H9 (cell line): ENCODE data around the gene IFI27L1. TPM values are rescaled to one million over a fixed set of nuclear protein-coding genes. Genes with fewer than 3 reads are reported as not detected.

Experiments used
- DNase-seq: peaks from one replicate; pipeline ENCODE4 v3.0.0-alpha.2; 2017
- H2AFZ ChIP-seq: one replicate; pipeline ENCODE4 v1.6.1; 2013; ENCODE audit warnings: mild to moderate bottlenecking, low read length, control low read depth, moderate library complexity
- H2AK5ac ChIP-seq: 2 replicates; pipeline ENCODE4 v1.6.1; 2013; ENCODE audit warnings: low read length, control low read depth, mixed read lengths; ENCODE audit not compliant: insufficient read length
- H2BK120ac ChIP-seq: one replicate; pipeline ENCODE4 v1.6.1; 2013; ENCODE audit warnings: low read depth, mild to moderate bottlenecking, low read length, control low read depth, inconsistent platforms; ENCODE audit not compliant: poor library complexity, severe bottlenecking
- H2BK12ac ChIP-seq: 2 replicates; pipeline ENCODE4 v1.6.1; 2013; ENCODE audit warnings: low read length, control low read depth, mixed read lengths, low read depth; ENCODE audit not compliant: insufficient read length
- H2BK15ac ChIP-seq: 2 replicates; pipeline ENCODE4 v1.6.1; 2013; ENCODE audit warnings: low read depth, low read length, control low read depth
- H2BK20ac ChIP-seq: one replicate; pipeline ENCODE4 v1.6.1; 2013; ENCODE audit warnings: low read depth, mild to moderate bottlenecking, low read length, control low read depth, inconsistent platforms; ENCODE audit not compliant: poor library complexity, severe bottlenecking
- H2BK5ac ChIP-seq: 2 replicates; pipeline ENCODE4 v1.6.1; 2013; ENCODE audit warnings: low read length, control low read depth, mixed read lengths; ENCODE audit not compliant: insufficient read length
- H3K14ac ChIP-seq: 2 replicates; pipeline ENCODE4 v1.6.1; 2013; ENCODE audit warnings: low read length, control low read depth; ENCODE audit not compliant: insufficient read depth
- H3K18ac ChIP-seq: 2 replicates; pipeline ENCODE4 v1.6.1; 2013; ENCODE audit warnings: low read depth, mild to moderate bottlenecking, mixed read lengths, low read length, control low read depth; ENCODE audit not compliant: insufficient read length
- H3K23ac ChIP-seq: 2 replicates; pipeline ENCODE4 v1.6.1; 2013; ENCODE audit warnings: low read length, control low read depth, mixed read lengths, low read depth; ENCODE audit not compliant: insufficient read length
- H3K23me2 ChIP-seq: 2 replicates; pipeline ENCODE4 v1.6.1; 2013; ENCODE audit warnings: low read depth, mild to moderate bottlenecking, mixed read lengths, low read length, control low read depth; ENCODE audit not compliant: insufficient read length, poor library complexity, severe bottlenecking
- H3K27ac ChIP-seq: 2 replicates; pipeline ENCODE4 v1.5.1; 2013; ENCODE audit warnings: low read length, control low read depth, mixed read lengths, low read depth; ENCODE audit not compliant: insufficient read length
- H3K27me3 ChIP-seq: 2 replicates; pipeline ENCODE4 v1.6.1; 2013; ENCODE audit warnings: low read length, control low read depth, inconsistent platforms; ENCODE audit not compliant: insufficient read depth
- H3K4ac ChIP-seq: 2 replicates; pipeline ENCODE4 v1.6.1; 2013; ENCODE audit warnings: low read depth, mild to moderate bottlenecking, control low read depth, inconsistent platforms, low read length, moderate library complexity
- H3K4me1 ChIP-seq: 2 replicates; pipeline ENCODE4 v1.6.1; 2013; ENCODE audit warnings: low read length, control low read depth, inconsistent platforms; ENCODE audit not compliant: insufficient read depth
- H3K4me2 ChIP-seq: 2 replicates; pipeline ENCODE4 v1.6.1; 2013; ENCODE audit warnings: low read length, control low read depth, mixed read lengths; ENCODE audit not compliant: insufficient read length, insufficient read depth
- H3K56ac ChIP-seq: 2 replicates; pipeline ENCODE4 v1.6.1; 2013; ENCODE audit warnings: low read depth, mild to moderate bottlenecking, mixed read lengths, low read length, control low read depth; ENCODE audit not compliant: insufficient read length
- H3K79me1 ChIP-seq: 2 replicates; pipeline ENCODE4 v1.6.1; 2013; ENCODE audit warnings: low read depth, mild to moderate bottlenecking, moderate library complexity, low read length, control low read depth, inconsistent platforms; ENCODE audit not compliant: insufficient read depth, poor library complexity, severe bottlenecking
- H3K79me2 ChIP-seq: 2 replicates; pipeline ENCODE4 v1.6.1; 2013; ENCODE audit warnings: low read length, control low read depth, inconsistent platforms; ENCODE audit not compliant: insufficient read depth
- H3K9ac ChIP-seq: 2 replicates; pipeline ENCODE4 v1.6.1; 2013; ENCODE audit warnings: low read length, control low read depth, mixed read lengths; ENCODE audit not compliant: insufficient read length; ENCODE audit errors: extremely low read depth
- H3K9me3 ChIP-seq: one replicate; pipeline ENCODE4 v1.6.1; 2013; ENCODE audit warnings: low read depth, low read length, inconsistent platforms; ENCODE audit not compliant: control insufficient read depth
- H3T11ph ChIP-seq: one replicate; pipeline ENCODE4 v1.6.1; 2013; ENCODE audit warnings: mild to moderate bottlenecking, low read length, control low read depth, inconsistent platforms
- H4K20me1 ChIP-seq: one replicate; pipeline ENCODE4 v1.6.1; 2013; ENCODE audit not compliant: control insufficient read depth, insufficient read length, insufficient read depth
- H4K5ac ChIP-seq: 2 replicates; pipeline ENCODE4 v1.6.1; 2013; ENCODE audit warnings: low read depth, mild to moderate bottlenecking, mixed read lengths, low read length, control low read depth; ENCODE audit not compliant: insufficient read length
- H4K8ac ChIP-seq: replicated peaks from 2 replicates; pipeline ENCODE4 v1.6.1; 2013; ENCODE audit warnings: low read length, control low read depth, mixed read lengths, low read depth; ENCODE audit not compliant: insufficient read length
- H4K91ac ChIP-seq: 2 replicates; pipeline ENCODE4 v1.6.1; 2013; ENCODE audit warnings: low read depth, mild to moderate bottlenecking, moderate library complexity, mixed read lengths, low read length, control low read depth; ENCODE audit not compliant: insufficient read length
- H3K27ac Mint-ChIP-seq, 3 experiments: 2 replicates in 2 of 3; 3 replicates in 1 of 3; pipeline ENCODE4 v1.8.0; 2020 to 2021; ENCODE audit warnings: mixed read lengths in 3 of 3, mild to moderate bottlenecking in 1 of 3, moderate library complexity in 1 of 3
- H3K27me3 Mint-ChIP-seq: 2 replicates; pipeline ENCODE4 v1.8.0; 2021; ENCODE audit warnings: low read depth, mild to moderate bottlenecking, moderate library complexity, mixed read lengths
- H3K36me3 Mint-ChIP-seq, 3 experiments: 2 replicates in 2 of 3; 3 replicates in 1 of 3; pipeline ENCODE4 v1.8.0; 2020 to 2021; ENCODE audit warnings: low read depth in 3 of 3, mixed read lengths in 3 of 3; ENCODE audit not compliant: insufficient read depth in 1 of 3
- H3K4me1 Mint-ChIP-seq, 2 experiments: 2 replicates each; pipeline ENCODE4 v1.8.0; 2020; ENCODE audit warnings: mixed read lengths in 2 of 2
- H3K4me3 Mint-ChIP-seq, 2 experiments: 2 replicates in 1 of 2; 3 replicates in 1 of 2; pipeline ENCODE4 v1.8.0; 2020 to 2021; ENCODE audit warnings: mild to moderate bottlenecking in 2 of 2, mixed read lengths in 2 of 2, moderate library complexity in 1 of 2
- H3K9me3 Mint-ChIP-seq, 2 experiments: 2 replicates in 1 of 2; 3 replicates in 1 of 2; pipeline ENCODE4 v1.8.0; 2020; ENCODE audit warnings: mild to moderate bottlenecking in 2 of 2, mixed read lengths in 2 of 2, moderate library complexity in 1 of 2
- WGBS: extraction: QIAGEN DNeasy Blood & Tissue Kit; methylation state at CpG from one replicate; pipeline ENCODE4 v1.1.7; 2013; ENCODE audit warnings: missing lambda C conversion rate, low lambda C conversion rate, mixed read lengths; ENCODE audit not compliant: insufficient read length; ENCODE audit errors: extremely low coverage; 5-methylcytosine and 5-hydroxymethylcytosine counted together
- total RNA-seq: library from RNA; stranded (reverse); gene quantifications from 2 replicates; pipeline ENCODE4 v1.2.1, GENCODE V29; 2021
- TF ChIP-seq, protein P1 (sequence below): fragments of 200-600 bp; sonication (generic); conservative IDR thresholded peaks from 3 replicates; pipeline ENCODE4 v1.8.0; 2021; ENCODE audit warnings: antibody characterized with exemption, mild to moderate bottlenecking

The IFI27L1 gene
- total RNA-seq, 1 experiment from 2014 or later = 27.4 TPM

DNA sequence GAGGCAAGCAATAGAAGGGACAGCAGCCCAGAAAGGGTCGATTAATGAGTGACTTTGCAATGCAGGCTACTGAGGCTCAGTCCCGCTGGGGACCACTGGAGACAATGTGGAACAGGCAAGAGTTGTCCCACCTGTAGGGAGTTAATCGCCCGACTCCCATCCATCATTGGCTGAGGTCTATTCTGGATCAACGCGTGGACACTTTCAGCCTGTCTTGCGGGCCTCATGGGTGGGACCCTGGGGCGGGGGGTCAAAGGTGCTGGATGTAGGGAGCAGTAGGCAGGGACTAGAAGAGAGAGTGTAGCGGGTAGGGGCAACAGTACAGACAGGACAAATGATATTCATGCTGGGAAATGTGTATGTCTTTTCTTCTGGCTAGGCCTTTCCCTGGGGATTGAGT lies 42.2 kb downstream of the IFI27L1 start:
- Histone ChIP-seq H3K27ac (no peak overlapping the region), H3K18ac (no peak overlapping the region), H3K4ac (no peak overlapping the region), H3K9ac (no peak overlapping the region), H3K14ac (no peak overlapping the region), H4K91ac (no peak overlapping the region), H3T11ph (no peak overlapping the region), H2BK12ac (no peak overlapping the region), H3K4me2 (no peak overlapping the region), H2BK15ac (no peak overlapping the region), H3K79me2 (no peaks in the 10 kb centered on the region), H2AFZ (no peak overlapping the region), H3K23me2 (no peaks in the 10 kb centered on the region), H4K20me1 (no peaks in the 10 kb centered on the region), H2BK120ac (no peak overlapping the region), H3K56ac (no peak overlapping the region), H4K5ac (no peak overlapping the region), H2AK5ac (no peak overlapping the region), H3K23ac (no peak overlapping the region), H3K9me3 (no peaks in the 10 kb centered on the region), H3K79me1 (no peaks in the 10 kb centered on the region), H3K27me3 (no peaks in the 10 kb centered on the region), H3K4me1 (no peaks in the 10 kb centered on the region), H2BK20ac (no peak overlapping the region), H2BK5ac (no peak overlapping the region), H4K8ac (no peak overlapping the region)
- peak; percentile 17 for DNase-seq
- no peaks in the 10 kb centered on the region for H3K36me3 Mint-ChIP-seq
- WGBS = no CpG with 5 or more reads among the region's 9 CpGs
- peaks cover 33% of the 10 kb centered on the region for H3K27me3 Mint-ChIP-seq
- TF ChIP-seq, protein P1, sequence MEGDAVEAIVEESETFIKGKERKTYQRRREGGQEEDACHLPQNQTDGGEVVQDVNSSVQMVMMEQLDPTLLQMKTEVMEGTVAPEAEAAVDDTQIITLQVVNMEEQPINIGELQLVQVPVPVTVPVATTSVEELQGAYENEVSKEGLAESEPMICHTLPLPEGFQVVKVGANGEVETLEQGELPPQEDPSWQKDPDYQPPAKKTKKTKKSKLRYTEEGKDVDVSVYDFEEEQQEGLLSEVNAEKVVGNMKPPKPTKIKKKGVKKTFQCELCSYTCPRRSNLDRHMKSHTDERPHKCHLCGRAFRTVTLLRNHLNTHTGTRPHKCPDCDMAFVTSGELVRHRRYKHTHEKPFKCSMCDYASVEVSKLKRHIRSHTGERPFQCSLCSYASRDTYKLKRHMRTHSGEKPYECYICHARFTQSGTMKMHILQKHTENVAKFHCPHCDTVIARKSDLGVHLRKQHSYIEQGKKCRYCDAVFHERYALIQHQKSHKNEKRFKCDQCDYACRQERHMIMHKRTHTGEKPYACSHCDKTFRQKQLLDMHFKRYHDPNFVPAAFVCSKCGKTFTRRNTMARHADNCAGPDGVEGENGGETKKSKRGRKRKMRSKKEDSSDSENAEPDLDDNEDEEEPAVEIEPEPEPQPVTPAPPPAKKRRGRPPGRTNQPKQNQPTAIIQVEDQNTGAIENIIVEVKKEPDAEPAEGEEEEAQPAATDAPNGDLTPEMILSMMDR = no peak
- H3K9me3 Mint-ChIP-seq = peaks cover 6 to 11% of the 10 kb centered on the region in 2 experiments; a peak in 2 of 5 replicates
- no peak overlapping the region for H3K4me3 Mint-ChIP-seq
- no peak overlapping the region for H3K27ac Mint-ChIP-seq
- H3K4me1 Mint-ChIP-seq = no peaks in the 10 kb centered on the region
